ENCODE measurements around the gene RCL1. TPM values are rescaled to one million over a fixed set of nuclear protein-coding genes. Genes with fewer than 3 reads are reported as not detected.

The RCL1 gene
- total and polyA plus RNA-seq, 2 of the 13 experiments (the other 11 are each of a cell fraction or from before 2014, with no cell fraction given) = 22.3 to 31.6 TPM

- TF ChIP-seq HMGXB4 (CRISPR knock-in tag; IDR thresholded peaks at IDR 0.05; ENCODE audit: borderline replicate concordance in 1 of 2, low read depth in 1 of 2) (peak; percentile 38 to 50; a peak in 3 of 4 replicates), RAD51 (IDR thresholded peaks at IDR 0.05; ENCODE audit: borderline replicate concordance) (no peak), NONO (IDR thresholded peaks at IDR 0.05) (no peak), NONO (CRISPR knock-in tag; conservative IDR thresholded peaks at IDR 0.05) (peak; percentile 77; the same call in 1 of the 2 replicates), SIN3A (IDR thresholded peaks at IDR 0.05; ENCODE audit: borderline replicate concordance, low read depth, low read length) (peak; percentile 75; the same call in 1 of the 2 replicates), CBX5 (CRISPR knock-in tag; IDR thresholded peaks at IDR 0.05; ENCODE audit: borderline replicate concordance) (peak; percentile 77; the same call in 1 of the 2 replicates), SNRNP70 (IDR thresholded peaks at IDR 0.05; ENCODE audit: low read depth, low read length) (no peak), ZBTB46 (CRISPR knock-in tag; IDR thresholded peaks at IDR 0.05; ENCODE audit: borderline replicate concordance) (no peak), RERE (CRISPR knock-in tag; IDR thresholded peaks at IDR 0.05; ENCODE audit: low read depth) (peak; percentile 93), MTF2 (CRISPR knock-in tag; IDR thresholded peaks at IDR 0.05; ENCODE audit: borderline replicate concordance) (no peak), FOXP1 (IDR thresholded peaks at IDR 0.05) (peak; percentile 64), FOXP1 (CRISPR knock-in tag; IDR thresholded peaks at IDR 0.05) (peak; percentile 90), KMT2B (CRISPR knock-in tag; IDR thresholded peaks at IDR 0.05) (peak; percentile 55), ZNF264 (CRISPR knock-in tag; IDR thresholded peaks at IDR 0.05) (0 out of 2 replicates have a peak, but pooled peaks have one; percentile 44), ZNF644 (CRISPR knock-in tag; IDR thresholded peaks at IDR 0.05; ENCODE audit: low read depth) (peak; percentile 83), ARID4A (CRISPR knock-in tag; IDR thresholded peaks at IDR 0.05; ENCODE audit: borderline replicate concordance) (peak; percentile 74; the same call in 1 of the 2 replicates)
Measured at GRCh38 chr9:4839470-4839912, 46.7 kb downstream of the RCL1 start (continued).

All from HepG2 (cell line).